H9 (cell line): ENCODE results near the gene MYO5B. TPM values are rescaled to one million over a fixed set of nuclear protein-coding genes. Genes with fewer than 3 reads are reported as not detected.
A peak's percentile ranks its signal among the peaks of the same experiment; 100 is the strongest.

Source experiments
- DNase-seq: peaks from one replicate; pipeline ENCODE4 v3.0.0-alpha.2; 2017
- H2AFZ ChIP-seq: one replicate; pipeline ENCODE4 v1.6.1; 2013; ENCODE audit warnings: mild to moderate bottlenecking, low read length, control low read depth, moderate library complexity
- H2AK5ac ChIP-seq: 2 replicates; pipeline ENCODE4 v1.6.1; 2013; ENCODE audit warnings: low read length, control low read depth, mixed read lengths; ENCODE audit not compliant: insufficient read length
- H2BK120ac ChIP-seq: one replicate; pipeline ENCODE4 v1.6.1; 2013; ENCODE audit warnings: low read depth, mild to moderate bottlenecking, low read length, control low read depth, inconsistent platforms; ENCODE audit not compliant: poor library complexity, severe bottlenecking
- H2BK12ac ChIP-seq: 2 replicates; pipeline ENCODE4 v1.6.1; 2013; ENCODE audit warnings: low read length, control low read depth, mixed read lengths, low read depth; ENCODE audit not compliant: insufficient read length
- H2BK15ac ChIP-seq: 2 replicates; pipeline ENCODE4 v1.6.1; 2013; ENCODE audit warnings: low read depth, low read length, control low read depth
- H2BK20ac ChIP-seq: one replicate; pipeline ENCODE4 v1.6.1; 2013; ENCODE audit warnings: low read depth, mild to moderate bottlenecking, low read length, control low read depth, inconsistent platforms; ENCODE audit not compliant: poor library complexity, severe bottlenecking
- H2BK5ac ChIP-seq: 2 replicates; pipeline ENCODE4 v1.6.1; 2013; ENCODE audit warnings: low read length, control low read depth, mixed read lengths; ENCODE audit not compliant: insufficient read length
- H3K14ac ChIP-seq: 2 replicates; pipeline ENCODE4 v1.6.1; 2013; ENCODE audit warnings: low read length, control low read depth; ENCODE audit not compliant: insufficient read depth
- H3K18ac ChIP-seq: 2 replicates; pipeline ENCODE4 v1.6.1; 2013; ENCODE audit warnings: low read depth, mild to moderate bottlenecking, mixed read lengths, low read length, control low read depth; ENCODE audit not compliant: insufficient read length
- H3K23ac ChIP-seq: 2 replicates; pipeline ENCODE4 v1.6.1; 2013; ENCODE audit warnings: low read length, control low read depth, mixed read lengths, low read depth; ENCODE audit not compliant: insufficient read length
- H3K23me2 ChIP-seq: 2 replicates; pipeline ENCODE4 v1.6.1; 2013; ENCODE audit warnings: low read depth, mild to moderate bottlenecking, mixed read lengths, low read length, control low read depth; ENCODE audit not compliant: insufficient read length, poor library complexity, severe bottlenecking
- H3K27ac ChIP-seq: 2 replicates; pipeline ENCODE4 v1.5.1; 2013; ENCODE audit warnings: low read length, control low read depth, mixed read lengths, low read depth; ENCODE audit not compliant: insufficient read length
- H3K27me3 ChIP-seq: 2 replicates; pipeline ENCODE4 v1.6.1; 2013; ENCODE audit warnings: low read length, control low read depth, inconsistent platforms; ENCODE audit not compliant: insufficient read depth
- H3K4ac ChIP-seq: 2 replicates; pipeline ENCODE4 v1.6.1; 2013; ENCODE audit warnings: low read depth, mild to moderate bottlenecking, control low read depth, inconsistent platforms, low read length, moderate library complexity
- H3K4me1 ChIP-seq: 2 replicates; pipeline ENCODE4 v1.6.1; 2013; ENCODE audit warnings: low read length, control low read depth, inconsistent platforms; ENCODE audit not compliant: insufficient read depth
- H3K4me2 ChIP-seq: 2 replicates; pipeline ENCODE4 v1.6.1; 2013; ENCODE audit warnings: low read length, control low read depth, mixed read lengths; ENCODE audit not compliant: insufficient read length, insufficient read depth
- H3K56ac ChIP-seq: 2 replicates; pipeline ENCODE4 v1.6.1; 2013; ENCODE audit warnings: low read depth, mild to moderate bottlenecking, mixed read lengths, low read length, control low read depth; ENCODE audit not compliant: insufficient read length
- H3K79me1 ChIP-seq: 2 replicates; pipeline ENCODE4 v1.6.1; 2013; ENCODE audit warnings: low read depth, mild to moderate bottlenecking, moderate library complexity, low read length, control low read depth, inconsistent platforms; ENCODE audit not compliant: insufficient read depth, poor library complexity, severe bottlenecking
- H3K79me2 ChIP-seq: 2 replicates; pipeline ENCODE4 v1.6.1; 2013; ENCODE audit warnings: low read length, control low read depth, inconsistent platforms; ENCODE audit not compliant: insufficient read depth
- H3K9ac ChIP-seq: 2 replicates; pipeline ENCODE4 v1.6.1; 2013; ENCODE audit warnings: low read length, control low read depth, mixed read lengths; ENCODE audit not compliant: insufficient read length; ENCODE audit errors: extremely low read depth
- H3K9me3 ChIP-seq: one replicate; pipeline ENCODE4 v1.6.1; 2013; ENCODE audit warnings: low read depth, low read length, inconsistent platforms; ENCODE audit not compliant: control insufficient read depth
- H3T11ph ChIP-seq: one replicate; pipeline ENCODE4 v1.6.1; 2013; ENCODE audit warnings: mild to moderate bottlenecking, low read length, control low read depth, inconsistent platforms
- H4K20me1 ChIP-seq: one replicate; pipeline ENCODE4 v1.6.1; 2013; ENCODE audit not compliant: control insufficient read depth, insufficient read length, insufficient read depth
- H4K5ac ChIP-seq: 2 replicates; pipeline ENCODE4 v1.6.1; 2013; ENCODE audit warnings: low read depth, mild to moderate bottlenecking, mixed read lengths, low read length, control low read depth; ENCODE audit not compliant: insufficient read length
- H4K8ac ChIP-seq: replicated peaks from 2 replicates; pipeline ENCODE4 v1.6.1; 2013; ENCODE audit warnings: low read length, control low read depth, mixed read lengths, low read depth; ENCODE audit not compliant: insufficient read length
- H4K91ac ChIP-seq: 2 replicates; pipeline ENCODE4 v1.6.1; 2013; ENCODE audit warnings: low read depth, mild to moderate bottlenecking, moderate library complexity, mixed read lengths, low read length, control low read depth; ENCODE audit not compliant: insufficient read length
- H3K27ac Mint-ChIP-seq, 3 experiments: 2 replicates in 2 of 3; 3 replicates in 1 of 3; pipeline ENCODE4 v1.8.0; 2020 to 2021; ENCODE audit warnings: mixed read lengths in 3 of 3, mild to moderate bottlenecking in 1 of 3, moderate library complexity in 1 of 3
- H3K27me3 Mint-ChIP-seq: 2 replicates; pipeline ENCODE4 v1.8.0; 2021; ENCODE audit warnings: low read depth, mild to moderate bottlenecking, moderate library complexity, mixed read lengths
- H3K36me3 Mint-ChIP-seq, 3 experiments: 2 replicates in 2 of 3; 3 replicates in 1 of 3; pipeline ENCODE4 v1.8.0; 2020 to 2021; ENCODE audit warnings: low read depth in 3 of 3, mixed read lengths in 3 of 3; ENCODE audit not compliant: insufficient read depth in 1 of 3
- H3K4me1 Mint-ChIP-seq, 2 experiments: 2 replicates each; pipeline ENCODE4 v1.8.0; 2020; ENCODE audit warnings: mixed read lengths in 2 of 2
- H3K4me3 Mint-ChIP-seq, 2 experiments: 2 replicates in 1 of 2; 3 replicates in 1 of 2; pipeline ENCODE4 v1.8.0; 2020 to 2021; ENCODE audit warnings: mild to moderate bottlenecking in 2 of 2, mixed read lengths in 2 of 2, moderate library complexity in 1 of 2
- H3K9me3 Mint-ChIP-seq, 2 experiments: 2 replicates in 1 of 2; 3 replicates in 1 of 2; pipeline ENCODE4 v1.8.0; 2020; ENCODE audit warnings: mild to moderate bottlenecking in 2 of 2, mixed read lengths in 2 of 2, moderate library complexity in 1 of 2
- CTCF ChIP-seq: fragments of 200-600 bp; sonication (generic); conservative IDR thresholded peaks from 3 replicates; pipeline ENCODE4 v1.8.0; 2021; ENCODE audit warnings: antibody characterized with exemption, mild to moderate bottlenecking
- total RNA-seq: library from RNA; stranded (reverse); gene quantifications from 2 replicates; pipeline ENCODE4 v1.2.1, GENCODE V29; 2021

The MYO5B gene
- total RNA-seq, 1 experiment from 2014 or later: 9.3 TPM

- Histone ChIP-seq H3T11ph (no peak overlapping the region), H2BK15ac (no peak overlapping the region), H2AK5ac (no peak overlapping the region), H3K14ac (no peak overlapping the region), H4K91ac (no peak overlapping the region), H3K4ac (no peak overlapping the region), H3K27me3 (no peaks in the 10 kb centered on the region), H3K79me1 (no peaks in the 10 kb centered on the region), H2BK120ac (no peak overlapping the region), H3K23ac (no peak overlapping the region), H3K4me2 (no peak overlapping the region), H3K27ac (no peak overlapping the region), H4K8ac (no peak overlapping the region), H2BK5ac (no peak overlapping the region), H3K56ac (no peak overlapping the region), H3K9ac (no peak overlapping the region), H3K9me3 (no peaks in the 10 kb centered on the region), H4K5ac (no peak overlapping the region), H2BK12ac (no peak overlapping the region), H3K79me2 (no peaks in the 10 kb centered on the region), H4K20me1 (no peaks in the 10 kb centered on the region), H3K23me2 (no peaks in the 10 kb centered on the region), H2BK20ac (no peak overlapping the region), H3K4me1 (no peaks in the 10 kb centered on the region), H3K18ac (no peak overlapping the region), H2AFZ (no peak overlapping the region)
- no peaks in the 10 kb centered on the region; a peak in 1 of 7 replicates for H3K36me3 Mint-ChIP-seq
- no peaks in the 10 kb centered on the region for H3K4me1 Mint-ChIP-seq
- peak; percentile 69 for TF ChIP-seq CTCF
- no peaks in the 10 kb centered on the region for H3K27me3 Mint-ChIP-seq
- peak; percentile 44 for DNase-seq
- no peaks in the 10 kb centered on the region for H3K9me3 Mint-ChIP-seq
- no peak overlapping the region for H3K27ac Mint-ChIP-seq
- H3K4me3 Mint-ChIP-seq: no peak overlapping the region
Observed at GRCh38 chr18:50051288-50051687, 143.7 kb downstream of the MYO5B start.
